GM12878 (cell line): ENCODE data around the gene PHACTR1. TPM values are rescaled to one million over a fixed set of nuclear protein-coding genes. Genes with fewer than 3 reads are reported as not detected.
A peak's percentile ranks its signal among the peaks of the same experiment; 100 is the strongest.

Experiments used
- ASH2L ChIP-seq: fragments of 300-600, 200-600 bp; sonication (generic); IDR thresholded peaks from 2 replicates; pipeline ENCODE4 v1.6.1; 2017; ENCODE audit warnings: low read depth, mild to moderate bottlenecking, borderline replicate concordance
- CEBPZ ChIP-seq: fragments of 150-350 bp; IDR thresholded peaks from 2 replicates; pipeline ENCODE4 v1.6.1; 2016; ENCODE audit warnings: low read depth, low read length
- CHD1 ChIP-seq: IDR thresholded peaks from 2 replicates; pipeline ENCODE4 v1.6.1; 2012; ENCODE audit warnings: low read depth, low read length, improper control_type of control experiment
- DPF2 ChIP-seq: fragments of 450-650 bp; IDR thresholded peaks from 2 replicates; pipeline ENCODE4 v1.6.1; 2017; ENCODE audit warnings: mild to moderate bottlenecking
- ESRRA ChIP-seq: IDR thresholded peaks from 2 replicates; pipeline ENCODE4 v1.6.1; 2012; ENCODE audit warnings: mild to moderate bottlenecking, low read length, improper control_type of control experiment
- GABPA ChIP-seq: IDR thresholded peaks from 2 replicates; pipeline ENCODE4 v1.6.1; 2014; ENCODE audit warnings: antibody characterized with exemption, low read depth, mild to moderate bottlenecking, inconsistent platforms
- MYB ChIP-seq: fragments of 150-350 bp; IDR thresholded peaks from 2 replicates; pipeline ENCODE4 v1.6.1; 2014; ENCODE audit warnings: mild to moderate bottlenecking, low read depth, low read length, borderline replicate concordance
- NFIC ChIP-seq: IDR thresholded peaks from 2 replicates; pipeline ENCODE4 v1.6.1; 2012; ENCODE audit warnings: low read depth, mild to moderate bottlenecking, inconsistent platforms, low read length, moderate library complexity
- NFXL1 ChIP-seq: fragments of 450-650 bp; IDR thresholded peaks from 2 replicates; pipeline ENCODE4 v1.6.1; 2017; ENCODE audit warnings: antibody characterized with exemption, mild to moderate bottlenecking, borderline replicate concordance
- NFYA ChIP-seq: IDR thresholded peaks from 2 replicates; pipeline ENCODE4 v1.6.1; 2011; ENCODE audit warnings: low read depth, mild to moderate bottlenecking, low read length, improper control_type of control experiment, borderline replicate concordance
- NRF1 ChIP-seq: conservative IDR thresholded peaks from 2 replicates; pipeline ENCODE4 v1.6.1; 2011; ENCODE audit warnings: mild to moderate bottlenecking, low read depth, low read length, improper control_type of control experiment
- RB1 ChIP-seq: fragments of 450-650 bp; formaldehyde crosslinking; IDR thresholded peaks from 2 replicates; pipeline ENCODE4 v1.6.1; 2017; ENCODE audit warnings: mild to moderate bottlenecking, borderline replicate concordance
- SMARCA5 ChIP-seq: fragments of 450-650 bp; IDR thresholded peaks from 2 replicates; pipeline ENCODE4 v1.6.1; 2017; ENCODE audit warnings: mild to moderate bottlenecking
- STAT1 ChIP-seq: fragments of 450-650 bp; conservative IDR thresholded peaks from 2 replicates; pipeline ENCODE4 v1.6.1; 2014; ENCODE audit warnings: antibody characterized with exemption, mild to moderate bottlenecking
- TCF12 ChIP-seq: IDR thresholded peaks from 2 replicates; pipeline ENCODE4 v1.6.1; 2011; ENCODE audit warnings: low read depth, mild to moderate bottlenecking, low read length
- TCF3 ChIP-seq: IDR thresholded peaks from 2 replicates; pipeline ENCODE4 v1.6.1; 2012; ENCODE audit warnings: low read depth, mild to moderate bottlenecking, low read length, borderline replicate concordance; ENCODE audit not compliant: insufficient read depth
- YBX1 ChIP-seq: fragments of 450-650 bp; IDR thresholded peaks from 2 replicates; pipeline ENCODE4 v1.6.1; 2016; ENCODE audit warnings: antibody characterized with exemption
- YY1 ChIP-seq: IDR thresholded peaks from 2 replicates; pipeline ENCODE4 v1.6.1; 2011; ENCODE audit warnings: low read depth, mild to moderate bottlenecking, low read length
- ZNF217 ChIP-seq: fragments of 450-650 bp; IDR thresholded peaks from 2 replicates; pipeline ENCODE4 v1.6.1; 2017; ENCODE audit warnings: antibody characterized with exemption, mild to moderate bottlenecking
- ZNF384 ChIP-seq: IDR thresholded peaks from 2 replicates; pipeline ENCODE4 v1.6.1; 2012; ENCODE audit warnings: low read depth, mild to moderate bottlenecking, low read length, improper control_type of control experiment, borderline replicate concordance
- polyA plus RNA-seq, 11 experiments: library from polyadenylated mRNA; depleted of rRNA in 4 of 11; unstranded in 6 of 11; stranded (reverse) in 5 of 11; fragments of >200 nt; fragmentation: Nextera tagmentation in 4 of 11; fragmentation: Illumina TruSeq in 1 of 11; extraction: Ambion mirVana in 4 of 11; extraction: Trizol in 1 of 11; gene quantifications; 1 replicate in 1 of 11; 2 replicates in 10 of 11; pipeline versions ENCODE4 v1.2.1 to v1.2.3, GENCODE V29; 2011 to 2016; ENCODE audit warnings: inconsistent platforms in 2 of 11, missing spikeins in 2 of 11, low read depth in 1 of 11
- total RNA-seq, 4 experiments: library from RNA; depleted of rRNA in 3 of 4; stranded (reverse); fragments of >200 nt in 3 of 4; fragmentation: Illumina TruSeq in 1 of 4; extraction: Trizol in 1 of 4; gene quantifications; 2 replicates each; pipeline versions ENCODE4 v1.2.1 to v1.2.3, GENCODE V29; 2013 to 2021
- TF ChIP-seq, protein P1 (sequence below): fragments of 450-650 bp; IDR thresholded peaks from 2 replicates; pipeline ENCODE4 v1.6.1; 2016; ENCODE audit warnings: mild to moderate bottlenecking
- TF ChIP-seq, protein P2 (sequence below): fragments of 150-350 bp; IDR thresholded peaks from 2 replicates; pipeline ENCODE4 v1.6.1; 2014; ENCODE audit warnings: mild to moderate bottlenecking, low read depth, low read length
- TF ChIP-seq, protein P3 (sequence below): fragments of 450-650 bp; conservative IDR thresholded peaks from 2 replicates; pipeline ENCODE4 v1.6.1; 2017; ENCODE audit warnings: mild to moderate bottlenecking, moderate library complexity

Gene PHACTR1
- total and polyA plus RNA-seq, 10 of the 15 experiments (the other 5 are each of a cell fraction or from before 2014, with no cell fraction given), result 34.2 to 94.6 (median 62.3) TPM

- TF ChIP-seq CEBPZ (no peak), GABPA (peak; percentile 44; the same call in 1 of the 2 replicates), TCF3 (no peak), ASH2L (no peak), NFYA (no peak), NFIC (peak; percentile 73; the same call in 1 of the 2 replicates), ZNF384 (no peak), YY1 (no peak), ESRRA (no peak), TCF12 (no peak), DPF2 (peak; percentile 23; the same call in 1 of the 2 replicates), ZNF217 (no peak), CHD1 (no peak), MYB (no peak), STAT1 (no peak), NFXL1 (no peak), SMARCA5 (0 out of 2 replicates have a peak, but pooled peaks have one; percentile 38), RB1 (no peak), NRF1 (no peak), YBX1 (no peak)
- TF ChIP-seq, protein P1, sequence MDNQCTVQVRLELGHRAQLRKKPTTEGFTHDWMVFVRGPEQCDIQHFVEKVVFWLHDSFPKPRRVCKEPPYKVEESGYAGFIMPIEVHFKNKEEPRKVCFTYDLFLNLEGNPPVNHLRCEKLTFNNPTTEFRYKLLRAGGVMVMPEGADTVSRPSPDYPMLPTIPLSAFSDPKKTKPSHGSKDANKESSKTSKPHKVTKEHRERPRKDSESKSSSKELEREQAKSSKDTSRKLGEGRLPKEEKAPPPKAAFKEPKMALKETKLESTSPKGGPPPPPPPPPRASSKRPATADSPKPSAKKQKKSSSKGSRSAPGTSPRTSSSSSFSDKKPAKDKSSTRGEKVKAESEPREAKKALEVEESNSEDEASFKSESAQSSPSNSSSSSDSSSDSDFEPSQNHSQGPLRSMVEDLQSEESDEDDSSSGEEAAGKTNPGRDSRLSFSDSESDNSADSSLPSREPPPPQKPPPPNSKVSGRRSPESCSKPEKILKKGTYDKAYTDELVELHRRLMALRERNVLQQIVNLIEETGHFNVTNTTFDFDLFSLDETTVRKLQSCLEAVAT, result no peak
- TF ChIP-seq, protein P2, sequence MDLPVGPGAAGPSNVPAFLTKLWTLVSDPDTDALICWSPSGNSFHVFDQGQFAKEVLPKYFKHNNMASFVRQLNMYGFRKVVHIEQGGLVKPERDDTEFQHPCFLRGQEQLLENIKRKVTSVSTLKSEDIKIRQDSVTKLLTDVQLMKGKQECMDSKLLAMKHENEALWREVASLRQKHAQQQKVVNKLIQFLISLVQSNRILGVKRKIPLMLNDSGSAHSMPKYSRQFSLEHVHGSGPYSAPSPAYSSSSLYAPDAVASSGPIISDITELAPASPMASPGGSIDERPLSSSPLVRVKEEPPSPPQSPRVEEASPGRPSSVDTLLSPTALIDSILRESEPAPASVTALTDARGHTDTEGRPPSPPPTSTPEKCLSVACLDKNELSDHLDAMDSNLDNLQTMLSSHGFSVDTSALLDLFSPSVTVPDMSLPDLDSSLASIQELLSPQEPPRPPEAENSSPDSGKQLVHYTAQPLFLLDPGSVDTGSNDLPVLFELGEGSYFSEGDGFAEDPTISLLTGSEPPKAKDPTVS, result no peak
- TF ChIP-seq, protein P3, sequence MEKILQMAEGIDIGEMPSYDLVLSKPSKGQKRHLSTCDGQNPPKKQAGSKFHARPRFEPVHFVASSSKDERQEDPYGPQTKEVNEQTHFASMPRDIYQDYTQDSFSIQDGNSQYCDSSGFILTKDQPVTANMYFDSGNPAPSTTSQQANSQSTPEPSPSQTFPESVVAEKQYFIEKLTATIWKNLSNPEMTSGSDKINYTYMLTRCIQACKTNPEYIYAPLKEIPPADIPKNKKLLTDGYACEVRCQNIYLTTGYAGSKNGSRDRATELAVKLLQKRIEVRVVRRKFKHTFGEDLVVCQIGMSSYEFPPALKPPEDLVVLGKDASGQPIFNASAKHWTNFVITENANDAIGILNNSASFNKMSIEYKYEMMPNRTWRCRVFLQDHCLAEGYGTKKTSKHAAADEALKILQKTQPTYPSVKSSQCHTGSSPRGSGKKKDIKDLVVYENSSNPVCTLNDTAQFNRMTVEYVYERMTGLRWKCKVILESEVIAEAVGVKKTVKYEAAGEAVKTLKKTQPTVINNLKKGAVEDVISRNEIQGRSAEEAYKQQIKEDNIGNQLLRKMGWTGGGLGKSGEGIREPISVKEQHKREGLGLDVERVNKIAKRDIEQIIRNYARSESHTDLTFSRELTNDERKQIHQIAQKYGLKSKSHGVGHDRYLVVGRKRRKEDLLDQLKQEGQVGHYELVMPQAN, result no peak
These were observed 586.4 kb downstream of the PHACTR1 start (continued) for GRCh38 chr6:13302751-13303667.
